Left kidney (tissue), 2 donors: ENCODE measurements around the gene RPP14. TPM values are rescaled to one million over a fixed set of nuclear protein-coding genes. Genes with fewer than 3 reads are reported as not detected.

Experiments used
- DNase-seq: peaks from one replicate; pipeline ENCODE4 v3.0.0-alpha.2; 2013
- polyA plus RNA-seq: library from polyadenylated mRNA; unstranded; fragments of 120-200 nt; gene quantifications from one replicate; pipeline ENCODE4 v1.2.1, GENCODE V29; 2013; ENCODE audit not compliant: insufficient read length

RPP14 gene
- polyA plus RNA-seq, 1 donor: 27.4 TPM

DNA sequence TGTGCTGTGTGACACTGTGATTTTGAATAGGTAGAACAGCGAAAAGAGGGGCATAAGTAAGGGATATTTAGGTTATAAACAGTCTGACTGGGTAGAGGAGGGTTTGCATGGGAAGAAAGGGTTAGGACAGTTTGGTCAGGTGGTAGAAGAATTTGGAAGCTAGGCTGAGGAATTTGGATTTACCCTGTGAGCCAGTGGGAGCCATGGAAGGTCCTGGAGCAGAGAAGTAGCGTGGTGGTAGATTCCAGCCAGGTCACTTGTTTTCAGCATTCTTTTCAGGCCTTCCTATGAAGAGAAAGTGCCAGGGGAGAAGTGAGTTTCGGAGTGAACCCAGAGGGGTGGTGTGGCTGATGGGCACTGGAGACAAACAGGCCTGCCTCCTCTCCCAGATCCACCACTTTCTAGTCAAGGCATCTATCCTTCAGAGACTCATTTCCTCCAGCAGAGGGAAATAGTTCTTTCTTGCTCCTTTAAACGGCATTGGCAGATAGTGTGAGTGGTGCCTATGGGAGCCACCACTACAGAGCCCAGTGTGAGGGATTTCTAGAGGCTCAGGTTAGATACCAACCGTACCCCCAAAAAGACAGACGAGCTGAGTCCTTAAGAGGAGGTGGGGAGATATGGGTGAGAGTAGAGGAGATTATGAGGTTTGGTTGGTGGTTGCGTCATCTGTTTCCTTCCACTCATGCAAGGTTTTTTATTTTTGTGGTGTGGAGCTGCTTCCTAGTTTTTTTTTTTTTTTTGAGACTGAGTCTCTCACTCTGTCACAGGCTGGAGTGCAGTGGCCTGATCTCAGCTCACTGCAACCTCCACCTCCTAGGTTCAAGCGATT is 47.9 kb downstream of the RPP14 start:
- no peak for DNase-seq

DNA sequence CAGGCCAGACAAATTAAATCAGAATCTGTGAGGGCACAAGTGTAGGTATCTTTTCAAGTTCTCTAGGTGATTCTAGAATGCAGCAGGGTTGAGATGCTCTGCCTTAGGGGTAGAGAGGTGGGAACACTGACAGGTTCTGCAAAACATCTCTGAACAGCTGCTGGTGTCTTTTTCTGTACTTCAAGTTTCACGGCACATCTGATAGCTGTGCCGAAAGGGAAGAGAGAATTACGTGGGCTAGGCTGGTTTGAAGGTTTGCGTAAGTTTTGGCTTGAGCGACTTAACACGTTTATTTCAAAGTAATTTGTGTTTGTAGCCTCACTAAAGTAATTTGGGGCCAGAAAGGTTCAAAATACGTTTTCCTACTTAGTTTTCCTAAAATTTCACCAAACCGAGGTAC is 49.1 kb downstream of the RPP14 start:
- no peak for DNase-seq

DNA sequence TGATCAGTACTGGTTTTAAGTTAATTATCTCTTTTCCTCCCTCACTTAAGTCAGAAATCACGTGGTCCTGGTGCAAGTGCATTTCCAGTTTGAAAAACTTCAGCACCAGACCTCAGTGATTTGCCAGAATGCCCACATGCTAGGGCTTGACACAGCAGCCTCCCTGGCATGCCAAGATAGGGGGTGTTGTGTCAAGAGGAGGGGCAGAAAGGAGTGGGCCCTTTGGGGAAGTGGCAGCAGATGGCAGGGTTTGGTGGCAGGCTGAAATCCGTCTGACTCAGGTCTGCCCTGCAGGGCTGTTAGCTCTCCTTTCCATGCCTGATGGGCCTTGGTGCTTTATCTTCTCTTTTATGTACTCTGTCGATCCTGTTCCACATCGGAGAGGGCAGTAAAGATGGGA is 50.0 kb downstream of the RPP14 start:
- DNase-seq: no peak

DNA sequence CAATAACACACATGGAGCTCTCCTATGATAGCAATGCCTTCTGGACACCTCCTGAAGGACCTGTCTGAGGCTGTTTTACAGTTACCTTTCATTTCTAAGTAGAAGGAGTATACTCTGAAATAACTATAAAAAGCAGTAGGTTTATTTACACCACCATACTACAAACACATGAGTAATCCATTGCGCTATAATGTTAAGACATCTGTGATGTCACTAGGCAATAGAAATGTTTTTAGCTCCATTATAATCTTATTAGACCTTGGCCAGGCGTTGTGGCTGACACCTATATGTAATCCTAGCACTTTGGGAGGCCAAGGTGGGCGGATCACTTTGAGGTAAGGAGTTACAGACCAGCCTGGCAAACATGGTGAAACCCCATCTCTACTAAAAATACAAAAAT is 51.4 kb downstream of the RPP14 start:
- DNase-seq: no peak

DNA sequence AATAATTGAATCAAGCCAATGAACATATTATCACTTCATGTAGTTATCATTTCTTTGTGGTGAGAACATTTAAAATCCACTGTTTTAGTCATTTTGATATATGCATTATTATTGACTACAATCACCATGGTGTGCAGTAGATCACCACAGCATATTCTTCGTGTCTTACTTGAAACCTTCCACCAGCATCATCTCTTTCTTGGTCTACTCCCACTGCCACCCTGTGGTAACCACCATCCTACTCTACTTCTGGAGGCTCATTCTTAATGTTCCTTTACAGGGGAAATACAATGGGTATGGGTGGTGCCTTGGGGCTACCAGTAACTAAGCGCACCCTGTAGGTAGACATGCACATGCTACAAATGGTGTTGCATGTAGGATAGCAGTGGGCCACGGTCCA is 52.0 kb downstream of the RPP14 start:
- no peak for DNase-seq

DNA sequence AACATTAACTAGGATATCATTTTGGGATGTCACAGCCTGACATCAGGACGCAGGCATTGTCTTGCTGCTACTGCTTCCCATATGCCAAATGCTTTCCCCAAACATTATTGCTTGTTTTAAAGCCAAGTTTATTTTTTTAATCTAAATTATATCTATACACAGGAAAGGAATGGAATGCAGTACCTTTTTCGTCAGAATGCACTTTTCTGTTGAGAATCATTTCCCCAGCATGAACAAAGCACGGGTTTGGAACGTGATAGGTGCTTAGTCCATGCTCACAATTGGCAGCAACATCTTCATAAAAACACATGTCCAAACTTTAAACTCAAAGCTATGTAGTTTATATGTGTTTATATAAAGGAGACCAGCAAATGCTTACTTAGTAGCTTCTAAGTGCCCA is 52.8 kb downstream of the RPP14 start:
- no peak for DNase-seq

DNA sequence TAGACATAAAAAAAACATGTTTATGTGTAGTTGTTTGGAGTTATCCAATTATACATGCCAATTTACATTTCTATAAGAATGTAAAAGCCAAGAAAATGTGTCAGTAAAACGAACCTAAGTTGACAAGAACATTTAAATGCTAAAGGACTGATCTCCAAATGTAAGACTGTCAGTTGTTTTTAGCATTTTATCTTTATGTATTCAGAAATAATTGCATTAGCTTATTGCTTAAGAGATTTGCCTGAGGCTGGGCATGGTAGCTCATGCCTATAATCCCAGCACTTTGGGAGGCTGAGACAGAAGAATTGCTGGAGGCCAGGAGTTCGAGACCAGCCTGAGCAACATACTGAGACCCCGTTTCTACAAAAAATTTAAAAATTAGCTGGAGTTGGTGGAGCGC is 53.6 kb downstream of the RPP14 start:
- no peak for DNase-seq

DNA sequence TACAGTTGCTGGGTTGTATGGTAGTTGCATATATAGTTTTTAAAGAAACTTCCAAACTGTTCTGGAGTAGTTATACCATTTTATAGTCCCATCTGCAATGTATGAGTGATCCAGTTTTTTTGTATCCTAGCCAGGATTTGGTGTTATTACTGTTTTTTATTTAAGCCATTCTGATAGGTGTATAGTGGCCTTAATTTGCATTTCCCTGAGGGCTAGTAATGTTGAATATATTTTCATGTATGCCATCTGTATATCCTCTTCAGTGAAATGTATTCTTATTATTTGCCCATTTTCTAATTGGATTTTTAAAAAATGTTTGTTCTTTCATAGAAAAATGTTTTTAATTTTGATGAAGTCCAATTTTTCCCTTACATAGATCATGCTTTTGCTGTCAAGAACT is 55.8 kb downstream of the RPP14 start:
- DNase-seq: no peak

DNA sequence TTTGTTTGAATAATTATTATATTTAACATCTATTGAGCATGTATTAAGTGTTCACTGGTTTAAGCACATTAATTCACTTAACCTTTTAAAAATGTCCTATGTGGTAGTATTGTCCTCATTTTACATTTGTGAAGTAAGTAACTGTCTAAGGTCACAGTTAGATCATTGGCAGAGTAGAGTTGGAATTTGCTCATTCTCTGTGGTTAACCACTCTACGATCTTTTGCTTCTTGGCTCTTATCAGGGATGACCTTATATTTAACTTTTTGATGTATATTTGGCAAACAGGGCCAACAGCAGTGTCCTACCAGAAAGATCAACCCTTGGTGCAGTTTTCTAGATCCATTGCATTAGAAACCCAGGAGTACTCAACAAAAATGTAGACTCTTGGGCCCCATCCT is 60.7 kb downstream of the RPP14 start:
- DNase-seq: no peak

DNA sequence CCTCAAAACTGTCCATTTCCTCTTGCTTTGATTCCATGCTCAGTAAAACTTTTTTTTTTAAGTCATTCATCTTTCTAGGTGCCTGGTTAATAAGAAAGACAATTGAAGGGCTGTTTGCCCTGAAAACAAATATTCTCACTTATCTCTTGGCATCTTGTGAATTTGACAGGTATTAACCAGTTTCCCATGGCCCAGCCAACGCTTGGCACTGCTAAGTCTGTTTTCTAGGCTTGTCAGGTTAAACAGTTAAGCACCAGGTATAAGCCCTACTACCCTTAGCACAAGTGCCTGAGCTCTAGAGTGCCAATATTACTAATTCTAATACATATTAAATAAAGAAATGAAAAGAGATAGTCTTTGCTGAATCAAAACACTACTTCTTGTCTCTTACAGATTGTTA is 63.0 kb downstream of the RPP14 start:
- DNase-seq: no peak

Other genes starting within 250 kb of the RPP14 start
- gene DNASE1L3, start 95.3 kb upstream of the RPP14 start, polyA plus RNA-seq: 9.2 TPM
- 13.0 TPM for gene ABHD6, start 68.5 kb upstream of the RPP14 start, polyA plus RNA-seq
- 15.1 TPM for gene HTD2, start 275 bp downstream of the RPP14 start, polyA plus RNA-seq
- gene PXK, start 26.6 kb downstream of the RPP14 start, polyA plus RNA-seq: 32.5 TPM
- 117 TPM for gene PDHB, start 127.6 kb downstream of the RPP14 start, polyA plus RNA-seq
- gene KCTD6, start 185.9 kb downstream of the RPP14 start, polyA plus RNA-seq: 39.8 TPM
- gene ACOX2, start 230.9 kb downstream of the RPP14 start, polyA plus RNA-seq: 38.6 TPM